ENCODE data around the gene PARP11.

PARP11 gene

DNA sequence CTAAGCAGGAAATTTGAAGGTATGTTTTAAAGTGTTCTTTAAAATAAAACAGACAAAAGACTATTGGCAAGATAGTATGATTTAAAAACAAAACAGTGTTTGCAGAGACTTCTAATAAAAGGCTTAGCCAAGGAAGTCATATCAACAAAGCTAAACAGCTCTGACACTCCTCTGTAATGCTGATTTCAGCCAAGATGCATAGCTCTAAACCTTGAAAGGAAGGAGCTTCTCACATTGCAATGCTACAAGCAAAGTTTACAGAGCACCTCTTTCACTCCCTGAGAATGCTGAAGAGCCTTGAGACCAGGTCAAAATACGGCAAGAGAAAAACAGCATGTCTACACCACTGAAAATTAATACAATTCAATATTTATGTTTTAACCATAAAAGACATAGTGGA is 51.8 kb downstream of the PARP11 start:
- DNase-seq (ENCODE audit: low spot score) = no peak

DNA sequence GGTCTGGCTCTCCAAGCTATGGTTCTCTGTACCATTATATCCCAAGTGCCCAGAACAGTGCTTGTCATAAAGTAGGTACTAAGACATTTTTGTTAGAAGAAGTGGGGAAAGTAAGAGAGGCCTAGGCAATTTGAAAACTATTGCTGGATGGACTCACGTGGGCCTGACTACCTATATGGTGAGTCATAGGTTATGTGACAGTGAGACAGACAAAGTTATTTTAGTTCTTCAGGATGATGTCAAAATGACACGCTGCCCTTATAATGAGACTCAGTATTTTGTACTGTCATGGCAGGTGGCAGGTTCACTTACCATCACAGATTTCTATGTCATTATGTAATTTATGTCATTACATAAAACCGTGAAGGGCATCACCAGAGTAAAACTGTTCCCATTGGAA is 53.1 kb downstream of the PARP11 start:
- no peak for DNase-seq (ENCODE audit: low spot score)

DNA sequence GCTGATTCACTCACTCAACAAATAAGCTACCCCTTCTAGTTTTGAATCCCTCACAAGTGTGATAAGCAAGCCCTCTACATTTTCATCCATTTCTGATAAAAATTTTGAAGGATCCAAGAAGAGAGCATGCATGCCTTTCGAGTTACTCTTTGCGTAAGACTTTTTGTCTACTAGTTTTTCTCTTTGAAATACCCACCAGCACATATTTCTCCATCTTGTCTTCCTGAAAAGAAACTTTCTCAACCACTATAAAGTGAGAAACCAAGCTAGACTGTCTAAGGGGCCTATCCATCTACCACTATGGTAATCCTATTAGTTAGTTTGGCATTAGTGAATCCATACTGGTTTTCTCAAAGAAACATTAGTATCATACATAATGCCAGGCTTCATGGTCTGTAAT is 56.9 kb downstream of the PARP11 start:
- no peak for DNase-seq (ENCODE audit: low spot score)

DNA sequence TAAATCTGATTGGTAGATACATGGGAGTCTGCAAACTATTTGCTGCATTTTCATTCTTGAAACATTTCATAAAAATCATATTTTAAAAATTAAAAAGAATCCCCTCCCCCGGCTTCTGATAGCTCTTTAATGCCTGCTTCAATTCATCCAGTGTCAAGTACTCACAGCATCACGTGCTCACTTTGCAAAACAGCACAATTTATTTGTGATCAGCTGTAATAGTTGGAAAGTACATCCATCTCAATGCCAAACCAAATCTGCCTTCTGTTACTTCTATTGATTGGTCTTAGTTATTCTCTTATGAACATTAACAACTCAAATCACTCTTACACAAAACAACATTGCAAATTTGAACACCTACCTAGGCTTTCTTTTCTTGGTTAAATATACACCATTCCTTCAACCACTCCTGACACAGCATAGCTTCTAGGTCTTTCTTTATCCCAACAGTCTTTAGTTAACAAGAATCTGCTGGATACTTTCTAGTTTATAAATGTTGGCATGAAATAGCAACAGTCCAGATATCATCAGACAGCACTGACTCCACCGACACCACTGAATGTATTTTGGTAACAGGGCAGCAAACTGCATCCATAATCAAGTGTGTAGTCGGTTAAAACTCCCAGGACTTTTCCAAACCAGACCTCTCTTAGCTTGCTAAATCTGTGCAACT is 58.0 kb downstream of the PARP11 start:
- DNase-seq (ENCODE audit: low spot score) = no peak

DNA sequence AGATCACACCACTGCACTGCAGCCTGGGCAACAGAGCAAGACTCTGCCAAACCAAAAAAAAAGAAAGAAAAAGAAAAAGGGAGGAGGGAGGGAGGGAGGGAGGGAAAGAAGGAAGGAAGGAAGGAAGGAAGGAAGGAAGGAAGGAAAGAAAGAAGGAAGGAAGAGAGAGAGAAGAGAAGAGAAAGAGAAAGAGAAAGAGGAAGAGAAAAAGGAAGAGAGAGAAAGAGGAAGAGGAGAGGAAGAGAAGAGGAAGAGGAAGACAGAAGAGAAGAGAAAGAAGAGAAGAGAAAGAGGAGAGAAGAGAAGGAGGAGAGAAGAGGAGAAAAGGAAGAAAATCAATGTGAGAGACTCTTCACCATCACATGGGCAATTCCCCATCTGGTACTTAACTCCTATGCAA is 62.7 kb downstream of the PARP11 start:
- DNase-seq (ENCODE audit: low spot score) = no peak

DNA sequence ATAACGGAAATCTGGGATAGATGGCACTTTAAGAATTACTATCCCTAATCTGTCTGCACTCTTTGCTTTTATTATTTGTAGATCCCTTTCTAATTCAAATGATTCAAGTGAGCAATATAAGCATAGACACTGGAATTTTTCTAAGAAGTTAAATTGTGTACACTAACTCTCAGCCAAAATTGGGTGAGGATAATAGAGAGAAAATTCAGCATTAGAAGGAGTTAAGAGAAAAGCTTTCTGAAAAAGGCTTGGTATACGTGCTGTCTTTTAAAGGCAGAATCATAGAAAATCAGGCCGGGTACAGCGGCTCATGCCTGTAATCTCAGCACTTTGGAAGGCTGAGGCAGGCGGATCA is 63.2 kb downstream of the PARP11 start:
- no peak for DNase-seq (ENCODE audit: low spot score)

DNA sequence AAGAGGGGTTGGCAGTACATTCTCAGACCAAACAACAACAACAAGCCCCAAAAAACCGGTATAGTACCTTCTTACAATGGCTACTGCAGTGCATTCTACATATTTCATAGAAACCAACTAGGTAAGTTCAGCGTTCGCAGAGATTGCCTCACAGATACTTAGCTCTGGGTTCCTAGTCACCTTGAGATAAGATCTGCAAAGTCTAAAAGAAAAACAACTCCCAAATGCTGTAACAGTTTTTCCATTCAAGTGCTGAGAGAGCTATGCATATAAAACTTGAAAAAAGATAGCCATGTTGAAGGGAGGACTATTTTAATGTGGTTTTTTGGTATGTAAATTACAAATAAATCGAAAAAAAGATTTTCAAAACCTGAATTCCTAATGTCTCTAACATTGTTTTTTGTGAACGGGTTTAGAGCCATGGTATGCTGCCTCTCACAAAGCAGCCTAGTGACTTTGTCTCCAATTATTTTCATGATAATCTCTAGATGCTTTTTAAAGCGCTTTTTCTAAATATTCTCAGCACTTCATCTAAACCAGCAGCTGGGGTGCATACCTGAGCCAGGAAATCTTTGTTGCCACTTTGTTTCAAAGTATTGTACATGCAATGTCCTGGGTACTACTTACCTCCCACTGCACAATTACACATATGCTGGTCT is 63.7 kb downstream of the PARP11 start:
- DNase-seq (ENCODE audit: low spot score) = no peak

DNA sequence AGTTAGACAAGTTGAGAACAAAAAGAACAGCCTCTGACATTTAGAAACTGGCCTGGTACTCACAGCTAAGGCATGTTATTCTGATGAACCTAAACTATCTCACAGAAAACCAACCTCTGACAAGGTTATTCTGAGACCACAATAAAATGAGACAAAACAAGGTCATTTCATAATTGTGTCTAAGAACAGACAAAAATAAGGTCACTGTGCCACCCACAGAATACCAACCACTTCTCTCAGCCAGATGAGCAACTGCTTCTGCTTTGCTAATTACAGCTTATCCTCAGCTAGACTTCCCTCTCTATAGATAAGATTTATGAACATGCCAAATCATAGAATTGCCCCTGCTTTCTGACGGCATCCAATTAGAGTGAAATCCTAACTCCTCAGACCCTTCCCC is 68.1 kb downstream of the PARP11 start:
- DNase-seq (ENCODE audit: low spot score) = no peak

DNA sequence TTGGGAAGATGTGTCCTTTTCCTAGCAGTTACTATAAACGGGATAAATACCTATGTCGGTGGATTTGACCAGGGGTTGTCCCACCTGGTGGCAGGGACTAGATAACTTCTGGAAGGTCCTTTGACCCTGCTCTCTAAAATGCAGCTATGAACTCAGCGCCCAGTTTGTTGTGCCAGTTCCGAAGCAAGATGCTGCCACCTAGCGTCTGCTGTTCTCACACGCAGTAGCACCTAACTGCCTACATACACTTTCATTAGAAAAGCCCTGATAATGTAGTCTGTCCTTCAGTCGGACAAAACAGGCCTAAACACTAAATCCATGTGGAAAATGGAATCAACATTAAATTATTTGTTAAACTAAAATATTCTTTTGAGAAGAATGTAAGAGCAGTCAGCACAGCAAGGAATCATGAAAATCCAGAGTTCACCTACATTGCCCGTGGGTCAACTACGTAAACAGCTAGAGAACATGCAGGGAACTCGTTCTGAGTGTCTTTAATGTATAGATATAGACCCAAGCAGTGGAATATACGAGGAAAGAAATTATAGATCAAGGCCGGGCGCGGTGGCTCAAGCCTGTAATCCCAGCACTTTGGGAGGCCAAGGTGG is 69.2 kb downstream of the PARP11 start:
- DNase-seq (ENCODE audit: low spot score) = peak; percentile 67

DNA sequence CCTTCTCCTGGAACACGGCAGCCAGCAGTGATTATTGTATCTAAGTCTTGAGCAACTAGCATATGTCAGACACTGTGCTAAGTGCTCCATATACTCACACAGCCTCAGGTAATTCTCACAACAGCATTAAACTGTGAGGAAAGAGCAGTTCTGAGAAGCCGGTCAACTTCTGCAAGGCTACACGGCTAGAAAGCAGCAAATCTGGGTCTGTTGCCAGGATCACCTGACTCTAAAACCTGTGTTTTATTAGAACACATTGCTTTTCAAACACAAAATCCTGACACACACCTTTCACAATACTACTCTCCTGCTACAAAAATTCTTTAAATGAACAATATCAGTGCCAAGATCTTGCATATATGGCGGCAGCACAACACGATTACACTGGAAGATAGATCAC is 70.5 kb downstream of the PARP11 start:
- DNase-seq (ENCODE audit: low spot score) = no peak

DNA sequence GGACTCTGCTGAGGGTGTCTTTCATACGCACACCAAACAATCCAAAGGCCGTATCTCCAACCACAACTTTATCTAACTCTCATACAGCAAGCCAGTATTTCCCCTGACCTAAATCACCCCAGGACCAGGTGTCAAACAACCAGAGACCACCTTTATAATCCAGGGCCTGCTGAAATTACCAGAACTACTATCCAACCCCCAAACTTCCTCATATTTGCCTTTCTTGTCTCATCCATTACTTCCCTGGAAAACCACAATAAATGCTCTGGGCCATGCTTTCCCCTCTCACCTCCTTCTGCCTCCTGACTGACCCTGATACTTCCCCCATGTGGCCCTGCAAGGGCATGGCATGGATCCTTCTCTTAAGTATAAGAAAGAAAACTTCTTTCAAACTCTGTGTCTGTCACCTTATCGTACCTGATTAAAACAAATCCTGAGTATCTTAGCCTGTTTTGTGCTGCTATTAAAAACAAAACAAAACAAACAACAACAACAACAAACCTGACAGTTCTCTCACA is 75.6 kb downstream of the PARP11 start:
- DNase-seq (ENCODE audit: low spot score) = no peak

DNA sequence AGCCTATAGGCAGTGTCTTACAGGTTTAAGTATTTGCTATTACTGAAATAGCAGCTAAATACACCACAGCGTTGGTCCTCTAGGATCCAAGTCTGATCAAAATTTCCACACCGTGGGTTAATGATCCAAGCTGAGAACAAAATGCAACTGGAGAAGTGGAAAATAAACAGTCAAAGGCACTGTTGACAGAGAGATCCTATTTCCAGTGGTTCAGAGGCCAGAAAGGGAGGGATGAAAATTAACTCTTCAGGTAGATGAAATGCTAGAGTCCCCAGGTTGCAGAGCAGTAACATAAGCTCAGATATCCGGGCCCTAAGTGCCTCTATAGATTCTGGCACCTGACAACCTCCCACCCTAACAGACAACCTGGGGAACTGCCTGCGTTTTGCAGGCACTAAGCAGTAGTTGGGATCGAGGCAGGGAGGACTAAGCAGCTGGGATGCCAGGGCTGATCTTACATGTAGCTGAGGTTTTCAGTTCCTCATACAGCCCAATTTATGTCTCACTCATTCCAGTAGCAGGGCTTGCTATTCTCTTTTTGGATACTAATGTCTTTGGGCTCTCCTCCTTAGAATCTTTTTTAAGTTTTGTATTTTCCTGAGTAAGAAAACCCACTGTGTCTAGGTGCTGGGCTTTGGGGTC is 77.6 kb downstream of the PARP11 start:
- no peak for DNase-seq (ENCODE audit: low spot score)

DNA sequence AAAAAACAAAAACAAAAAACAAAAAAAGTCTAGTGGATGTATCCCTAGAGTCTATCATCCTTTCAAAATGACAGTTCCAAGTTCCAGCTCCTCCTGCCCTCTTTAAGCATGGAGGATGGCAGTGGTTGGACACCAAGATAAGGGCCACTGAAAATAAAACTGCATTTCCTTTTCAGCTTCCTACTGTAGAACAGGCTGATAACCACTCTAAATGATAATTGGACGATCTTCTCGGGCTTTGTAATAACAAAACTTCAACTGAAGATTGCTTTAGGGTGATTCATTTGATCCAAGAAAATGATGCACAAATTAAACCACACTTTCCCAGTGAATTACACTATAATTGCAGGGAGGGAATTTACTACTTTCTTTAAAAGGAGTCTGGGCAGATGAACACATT is 78.1 kb downstream of the PARP11 start:
- DNase-seq (ENCODE audit: low spot score) = no peak

DNA sequence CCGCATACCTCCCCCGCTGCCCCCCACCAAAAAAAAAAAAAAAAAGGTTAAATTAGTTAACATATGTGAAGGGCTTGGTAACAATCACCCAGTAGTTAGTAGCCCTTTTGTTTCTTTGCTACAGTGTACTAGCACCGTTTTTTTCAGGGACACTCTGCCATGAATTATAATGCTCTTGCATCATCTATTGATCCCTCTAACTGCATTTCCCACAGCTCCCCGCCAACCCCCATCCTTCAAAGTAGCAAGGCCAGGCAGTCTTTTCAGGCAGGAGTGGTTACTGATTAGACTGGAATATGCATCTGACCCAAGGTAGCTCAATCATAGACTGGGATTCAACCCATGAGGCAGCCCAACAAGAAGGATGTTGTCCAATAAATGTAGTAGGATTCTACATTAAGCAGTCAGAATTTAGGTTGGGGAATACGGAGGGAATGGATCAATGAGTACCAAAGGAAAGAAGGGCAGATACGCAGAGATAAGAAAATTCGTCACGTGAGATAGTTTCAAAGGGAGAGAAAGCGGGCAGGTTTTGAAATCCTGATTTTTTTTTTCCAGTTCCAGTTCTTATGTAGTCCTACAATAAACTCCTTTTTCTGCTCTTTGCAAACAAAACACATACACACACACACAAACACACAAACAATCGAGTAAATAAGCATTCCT is 80.4 kb downstream of the PARP11 start:
- DNase-seq (ENCODE audit: low spot score) = no peak

DNA sequence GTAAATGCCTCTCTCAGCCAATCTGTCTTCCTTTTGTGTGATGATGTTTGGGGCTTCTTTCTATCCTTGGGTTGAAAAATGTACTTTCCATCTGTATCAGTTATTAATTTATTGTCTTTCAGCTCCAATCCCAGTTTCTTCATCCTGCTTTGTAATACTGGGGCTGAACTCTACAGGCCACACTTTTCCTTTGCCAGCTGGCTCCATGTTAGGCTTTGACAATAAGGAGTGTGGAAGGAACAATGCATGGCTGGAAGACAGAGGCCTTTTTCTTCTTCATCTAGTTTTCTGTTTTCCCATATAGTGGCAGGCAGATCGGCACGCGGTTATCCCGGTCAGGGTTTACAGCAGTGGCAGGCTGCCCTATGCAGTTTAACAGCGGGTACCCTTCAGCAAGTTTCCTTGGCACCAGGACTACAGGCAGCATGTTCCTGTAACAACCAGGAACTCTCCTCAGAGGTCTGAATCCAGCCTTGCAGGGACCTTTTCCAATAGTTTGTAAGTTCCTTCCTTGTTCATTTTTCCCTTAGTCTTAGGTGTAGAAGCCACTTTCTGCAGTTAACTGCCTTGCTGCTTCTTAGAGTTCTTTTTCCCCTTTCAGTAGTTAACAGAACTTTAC is 81.8 kb downstream of the PARP11 start:
- no peak for DNase-seq (ENCODE audit: low spot score)

DNA sequence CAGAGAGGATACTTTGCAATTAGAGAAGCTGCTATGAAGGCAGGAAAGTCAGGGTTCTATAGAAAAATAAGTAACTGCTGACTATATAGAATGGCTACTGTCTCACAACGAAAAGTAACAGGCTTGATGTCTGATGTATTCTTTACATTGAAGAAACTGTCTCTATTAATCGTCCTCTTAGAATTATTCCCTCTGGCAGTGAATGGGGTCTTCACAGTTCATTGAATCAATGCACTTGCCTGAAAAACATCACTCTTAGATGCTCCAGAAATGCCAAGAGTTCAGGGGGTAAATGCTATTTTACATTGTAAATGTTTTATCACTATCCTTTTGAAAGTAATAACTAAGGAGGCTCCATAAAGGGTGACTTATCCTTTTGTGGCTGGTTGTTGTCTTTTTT is 82.6 kb downstream of the PARP11 start:
- DNase-seq (ENCODE audit: low spot score) = no peak

DNA sequence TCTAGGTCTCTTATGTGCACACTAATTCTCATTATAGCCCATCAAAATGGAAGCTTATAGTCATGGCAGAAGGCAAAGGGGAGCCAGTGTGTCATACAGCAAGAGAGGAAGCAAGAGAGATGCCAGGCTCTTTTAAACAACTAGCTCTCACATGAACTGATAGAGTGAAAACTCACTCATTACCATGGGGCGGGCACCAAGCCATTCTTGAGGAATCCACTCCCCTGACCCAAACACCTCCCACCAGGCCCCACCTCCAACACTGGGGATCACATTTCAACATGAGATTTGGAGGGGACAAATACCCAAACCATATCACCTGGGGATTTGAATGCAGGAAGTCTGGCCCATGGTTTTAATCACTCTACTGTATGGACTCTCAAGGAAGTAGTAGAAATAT is 83.4 kb downstream of the PARP11 start:
- DNase-seq (ENCODE audit: low spot score) = no peak

DNA sequence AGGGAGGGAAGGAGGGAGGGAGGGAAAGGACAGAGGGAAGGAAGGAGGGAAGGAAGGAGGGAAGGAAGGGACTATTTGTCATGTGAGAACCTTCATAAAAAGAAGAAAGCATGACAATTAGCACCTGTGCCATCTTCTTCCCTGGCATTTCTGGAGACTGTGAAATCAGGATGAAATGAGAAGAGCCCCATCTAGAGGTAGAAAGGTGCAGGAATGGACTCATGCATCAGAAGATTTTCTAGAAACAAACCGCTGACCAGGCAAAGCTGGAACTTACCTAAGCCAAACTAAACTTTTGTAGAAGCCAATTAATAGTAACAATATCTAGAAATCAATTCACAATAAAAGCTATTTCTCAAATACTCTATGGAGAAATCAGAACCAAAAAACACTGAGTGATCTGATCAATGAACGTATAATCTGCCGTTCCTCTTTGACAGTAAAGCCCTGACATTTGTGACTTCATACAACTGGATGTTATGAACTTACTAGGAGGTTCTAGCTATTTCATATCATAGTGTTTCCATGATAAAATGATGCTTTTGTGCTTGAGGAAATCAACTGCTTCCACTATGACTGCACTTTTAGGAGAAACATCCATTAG is 95.9 kb downstream of the PARP11 start:
- no peak for DNase-seq (ENCODE audit: low spot score)

DNA sequence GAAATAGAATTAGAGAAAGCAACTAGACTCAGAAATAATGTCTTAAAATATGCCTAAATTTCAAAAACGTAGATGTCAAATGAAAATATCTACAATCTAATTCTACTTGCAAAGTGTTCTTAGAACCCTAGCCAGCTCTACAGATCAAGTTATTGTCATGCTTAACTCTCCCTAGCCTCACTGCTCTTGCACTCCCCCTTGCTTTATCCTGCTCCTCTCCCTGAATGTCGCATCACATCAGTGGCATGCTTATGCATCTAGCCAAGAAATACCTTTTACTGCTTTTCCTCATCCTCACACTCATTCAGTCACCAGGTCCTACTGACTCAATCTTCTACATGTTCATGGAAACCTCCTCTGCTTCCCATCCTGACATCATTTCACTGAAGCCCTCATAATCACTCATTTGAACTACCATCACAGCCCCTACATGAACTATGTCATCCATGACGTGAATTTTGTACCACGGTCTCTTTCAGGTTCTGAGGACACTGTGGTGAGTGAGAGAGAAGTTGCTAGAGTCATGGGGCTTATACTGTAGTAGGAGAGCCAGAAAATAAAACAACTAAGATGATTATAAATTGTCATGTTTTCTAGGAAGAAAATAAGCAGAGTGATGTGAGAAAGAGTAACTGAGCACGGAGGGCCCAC is 97.7 kb downstream of the PARP11 start:
- no peak for DNase-seq (ENCODE audit: low spot score)

DNA sequence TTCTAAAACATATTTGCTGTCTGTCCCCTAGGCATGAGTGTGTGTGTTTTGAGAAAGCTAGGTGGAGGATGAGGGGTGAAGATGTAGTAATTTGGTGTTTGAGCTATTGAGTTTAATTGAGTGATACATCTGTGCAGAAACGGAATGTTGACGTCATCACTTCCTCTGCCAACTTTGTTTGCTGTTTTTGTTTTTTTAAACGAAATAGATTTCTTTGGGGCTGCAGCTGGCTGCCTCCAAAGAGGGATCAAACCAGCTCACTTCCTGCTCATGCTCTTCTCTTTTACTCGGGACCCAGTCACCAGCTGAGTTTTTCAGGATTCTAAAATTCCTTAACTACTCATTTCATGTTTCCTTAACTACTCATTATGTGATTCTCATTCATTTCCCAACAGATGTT is 100.8 kb downstream of the PARP11 start:
- no peak for DNase-seq (ENCODE audit: low spot score)

DNA sequence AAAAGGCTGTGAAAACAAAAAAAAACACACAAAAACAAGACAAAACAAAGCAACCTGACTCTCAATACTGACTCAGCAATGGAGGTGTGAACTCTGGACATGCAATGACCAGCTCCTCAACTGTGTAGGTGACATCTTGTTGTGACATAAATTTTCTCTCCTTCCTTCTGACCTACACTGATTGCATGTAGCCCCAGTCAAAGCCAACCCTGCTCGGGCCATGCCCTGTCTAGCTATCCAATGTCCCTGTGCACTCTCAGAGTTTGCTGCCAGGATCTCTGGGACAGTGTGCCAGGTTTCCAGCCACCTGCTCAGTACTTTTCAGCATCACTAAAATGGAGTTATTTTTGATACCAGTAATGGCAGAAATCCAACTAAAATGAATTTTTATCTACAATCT is 101.3 kb downstream of the PARP11 start:
- no peak for DNase-seq (ENCODE audit: low spot score)

All from hematopoietic multipotent progenitor cell treated with erythropoietin and hydrocortisone succinate and interleukin-3 and kit ligand, for 15 days (in vitro differentiated cells).